Osteoblast (primary cell): Measurements from ENCODE around the gene ELANE. TPM values are rescaled to one million over a fixed set of nuclear protein-coding genes. Genes with fewer than 3 reads are reported as not detected.
A peak's percentile ranks its signal among the peaks of the same experiment; 100 is the strongest.

Source experiments
- DNase-seq: peaks from one replicate; pipeline ENCODE4 v3.0.0; 2011; ENCODE audit warnings: low spot score, mixed read lengths; ENCODE audit not compliant: insufficient read length; ENCODE audit errors: missing footprints
- H2AFZ ChIP-seq: 2 replicates; pipeline ENCODE4 v1.6.0; 2011; ENCODE audit warnings: mild to moderate bottlenecking, low read length
- H3K27ac ChIP-seq: 2 replicates; pipeline ENCODE4 v1.5.1; 2011; ENCODE audit warnings: mild to moderate bottlenecking, low read depth, low read length, moderate library complexity
- H3K27me3 ChIP-seq: 2 replicates; pipeline ENCODE4 v1.6.0; 2012; ENCODE audit warnings: mild to moderate bottlenecking, control low read depth, inconsistent platforms, low read length, moderate library complexity; ENCODE audit not compliant: insufficient read depth
- H3K36me3 ChIP-seq: 2 replicates; pipeline ENCODE4 v1.5.1; 2011; ENCODE audit warnings: mild to moderate bottlenecking, low read length, control low read depth, moderate library complexity; ENCODE audit not compliant: insufficient read depth
- H3K4me1 ChIP-seq: 2 replicates; pipeline ENCODE4 v1.5.1; 2011; ENCODE audit warnings: mild to moderate bottlenecking, low read length, control low read depth, moderate library complexity; ENCODE audit not compliant: insufficient read depth
- H3K4me2 ChIP-seq: 2 replicates; pipeline ENCODE4 v1.6.0; 2011; ENCODE audit warnings: mild to moderate bottlenecking, low read length; ENCODE audit not compliant: insufficient read depth
- H3K4me3 ChIP-seq: fragments of 200-600 bp; sonication (generic); 3 replicates; pipeline ENCODE4 v1.5.1; 2012; ENCODE audit warnings: mild to moderate bottlenecking, low read length, inconsistent platforms; ENCODE audit not compliant: insufficient read depth
- H3K79me2 ChIP-seq: 2 replicates; pipeline ENCODE4 v1.6.0; 2012; ENCODE audit warnings: mild to moderate bottlenecking, low read length, control low read depth, inconsistent platforms; ENCODE audit not compliant: insufficient read depth
- H3K9me3 ChIP-seq: 2 replicates; pipeline ENCODE4 v1.5.1; 2011; ENCODE audit warnings: low read depth, low read length, control low read depth
- H4K20me1 ChIP-seq: 2 replicates; pipeline ENCODE4 v1.6.0; 2012; ENCODE audit warnings: mild to moderate bottlenecking, low read length, control low read depth; ENCODE audit not compliant: insufficient read depth
- total RNA-seq: library from RNA; depleted of rRNA; stranded (reverse); fragments of >200 nt; gene quantifications from 2 replicates; pipeline ENCODE4 v1.2.3, GENCODE V29; 2012
- TF ChIP-seq, protein P1 (sequence below): IDR thresholded peaks from 2 replicates; pipeline ENCODE4 v1.5.1; 2011; ENCODE audit warnings: mild to moderate bottlenecking, low read depth, low read length, moderate library complexity; ENCODE audit errors: extremely low read depth

The ELANE gene
- total RNA-seq, 1 donor, result 0.36 TPM

DNA sequence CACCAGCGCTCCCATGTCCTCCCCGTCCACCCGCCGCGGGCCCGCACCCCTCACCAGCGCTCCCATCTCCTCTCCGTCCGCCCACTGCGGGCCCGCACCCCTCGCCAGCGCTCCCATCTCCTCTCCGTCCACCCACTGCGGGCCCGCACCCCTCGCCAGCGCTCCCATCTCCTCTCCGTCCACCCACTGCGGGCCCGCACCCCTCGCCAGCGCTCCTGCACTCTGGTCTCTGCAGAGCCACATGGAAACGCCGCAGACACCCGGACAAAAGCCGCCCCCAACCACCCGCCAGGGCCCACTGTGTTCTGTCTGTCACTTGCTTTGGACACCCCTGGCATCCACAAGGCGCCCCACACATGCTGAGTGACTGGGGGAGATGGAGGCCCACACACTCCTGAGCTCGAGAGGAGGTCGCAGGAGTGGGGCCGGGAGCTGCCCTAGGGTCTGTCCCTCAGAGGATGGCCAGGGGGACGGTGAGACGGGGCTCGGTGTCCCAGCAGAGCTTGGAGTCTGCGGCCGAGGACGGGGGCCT lies 14.7 kb downstream of the ELANE start:
- Histone ChIP-seq H3K36me3 (peaks cover 18% of the 10 kb centered on the region), H3K4me3 (no peak overlapping the region), H3K27ac (no peak overlapping the region), H2AFZ (no peak overlapping the region), H3K4me1 (peaks cover 16% of the 10 kb centered on the region), H3K27me3 (no peaks in the 10 kb centered on the region), H4K20me1 (peaks cover 8% of the 10 kb centered on the region), H3K79me2 (no peaks in the 10 kb centered on the region), H3K4me2 (no peak overlapping the region), H3K9me3 (no peaks in the 10 kb centered on the region)
- TF ChIP-seq, protein P1, sequence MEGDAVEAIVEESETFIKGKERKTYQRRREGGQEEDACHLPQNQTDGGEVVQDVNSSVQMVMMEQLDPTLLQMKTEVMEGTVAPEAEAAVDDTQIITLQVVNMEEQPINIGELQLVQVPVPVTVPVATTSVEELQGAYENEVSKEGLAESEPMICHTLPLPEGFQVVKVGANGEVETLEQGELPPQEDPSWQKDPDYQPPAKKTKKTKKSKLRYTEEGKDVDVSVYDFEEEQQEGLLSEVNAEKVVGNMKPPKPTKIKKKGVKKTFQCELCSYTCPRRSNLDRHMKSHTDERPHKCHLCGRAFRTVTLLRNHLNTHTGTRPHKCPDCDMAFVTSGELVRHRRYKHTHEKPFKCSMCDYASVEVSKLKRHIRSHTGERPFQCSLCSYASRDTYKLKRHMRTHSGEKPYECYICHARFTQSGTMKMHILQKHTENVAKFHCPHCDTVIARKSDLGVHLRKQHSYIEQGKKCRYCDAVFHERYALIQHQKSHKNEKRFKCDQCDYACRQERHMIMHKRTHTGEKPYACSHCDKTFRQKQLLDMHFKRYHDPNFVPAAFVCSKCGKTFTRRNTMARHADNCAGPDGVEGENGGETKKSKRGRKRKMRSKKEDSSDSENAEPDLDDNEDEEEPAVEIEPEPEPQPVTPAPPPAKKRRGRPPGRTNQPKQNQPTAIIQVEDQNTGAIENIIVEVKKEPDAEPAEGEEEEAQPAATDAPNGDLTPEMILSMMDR, result no peak
- no peak for DNase-seq

DNA sequence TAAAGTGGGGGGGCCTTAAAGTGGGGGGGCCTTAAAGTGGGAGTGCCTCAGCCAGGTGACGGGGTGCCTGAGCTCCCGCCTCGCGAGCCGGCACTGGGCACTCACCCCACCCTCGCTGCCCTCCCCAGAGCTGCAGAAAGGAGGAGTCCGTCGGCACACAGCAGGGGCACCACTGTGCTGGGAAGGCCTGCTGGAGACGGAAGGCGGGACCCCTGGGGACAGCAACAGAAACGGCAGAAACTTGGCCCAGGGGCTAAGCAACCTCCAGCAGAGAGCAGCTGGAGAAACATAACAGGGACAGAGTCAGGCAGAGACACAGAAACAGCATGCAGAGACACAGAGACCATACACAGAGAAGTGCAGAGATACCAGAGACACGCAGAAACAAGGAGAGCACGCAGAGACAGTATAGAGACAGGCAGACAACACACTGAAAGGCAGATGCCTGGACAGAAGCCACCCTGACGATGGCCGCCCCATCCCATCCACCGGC lies 15.2 kb downstream of the ELANE start:
- H3K9me3 ChIP-seq, result no peaks in the 10 kb centered on the region
- peaks cover 18% of the 10 kb centered on the region for H3K36me3 ChIP-seq
- no peak overlapping the region for H3K4me2 ChIP-seq
- no peaks in the 10 kb centered on the region for H3K79me2 ChIP-seq
- no peaks in the 10 kb centered on the region for H3K27me3 ChIP-seq
- TF ChIP-seq, protein P1, result no peak
- peaks cover 11% of the 10 kb centered on the region for H4K20me1 ChIP-seq
- no peak overlapping the region for H3K27ac ChIP-seq
- H2AFZ ChIP-seq, result no peak overlapping the region
- no peak for DNase-seq
- peaks cover 16% of the 10 kb centered on the region for H3K4me1 ChIP-seq
- no peak overlapping the region for H3K4me3 ChIP-seq

GRCh38 chr19:867855-868457 lies 15.9 kb downstream of the ELANE start:
- Histone ChIP-seq H3K36me3 (peaks cover 18% of the 10 kb centered on the region), H3K4me1 (peaks cover 16% of the 10 kb centered on the region), H3K27me3 (no peaks in the 10 kb centered on the region), H3K4me3 (no peak overlapping the region), H3K27ac (no peak overlapping the region), H2AFZ (no peak overlapping the region), H4K20me1 (peaks cover 11% of the 10 kb centered on the region), H3K79me2 (no peaks in the 10 kb centered on the region), H3K4me2 (no peak overlapping the region), H3K9me3 (no peaks in the 10 kb centered on the region)
- TF ChIP-seq, protein P1, result no peak
- no peak for DNase-seq

- TF ChIP-seq, protein P1, result no peak
- Histone ChIP-seq H4K20me1 (peaks cover 11% of the 10 kb centered on the region), H3K4me3 (no peak overlapping the region), H3K9me3 (no peaks in the 10 kb centered on the region), H3K4me1 (peaks cover 16% of the 10 kb centered on the region), H3K4me2 (no peak overlapping the region), H3K79me2 (no peaks in the 10 kb centered on the region), H3K27me3 (no peaks in the 10 kb centered on the region), H2AFZ (no peak overlapping the region), H3K27ac (peak overlapping the region; percentile 75), H3K36me3 (peaks cover 18% of the 10 kb centered on the region)
- DNase-seq, result no peak
Measured at GRCh38 chr19:868458-869244, 16.5 kb downstream of the ELANE start.
